HG03342 (cell line): ENCODE data around the gene THRA.
"Not testable (repeated sequence)": the region's sequence is repeated elsewhere in the genome, so short reads cannot be mapped to it uniquely, and the experiment has no call there.

Experiments
- ATAC-seq: cut with Tn5 transposase; IDR thresholded peaks from one replicate; pipeline ENCODE4 v1.9.1; 2021; ENCODE audit warnings: mild to moderate bottlenecking, moderate library complexity; ENCODE audit not compliant: unreplicated experiment

The THRA gene

GRCh38 chr17:40112191-40112711 lies 49.5 kb downstream of the THRA start:
- ATAC-seq: no peak

GRCh38 chr17:40112718-40113109 lies 49.9 kb downstream of the THRA start:
- no peak for ATAC-seq

GRCh38 chr17:40113110-40113906 lies 50.5 kb downstream of the THRA start:
- peak; percentile 65 for ATAC-seq

- no peak for ATAC-seq
These were observed 51.1 kb downstream of the THRA start for GRCh38 chr17:40113907-40114245.

- ATAC-seq: no peak
These were observed 52.3 kb downstream of the THRA start for GRCh38 chr17:40115101-40115436.

GRCh38 chr17:40121181-40122135 lies 58.7 kb downstream of the THRA start, which contains the start of gene MSL1:
Gene MSL1 (plus strand): TSS chr17:40121971. CDS start chr17:40122613, 642 bp downstream.
- ATAC-seq: peak; percentile 63

GRCh38 chr17:40122136-40122998 lies 59.6 kb downstream of the THRA start:
- peak; percentile 33 for ATAC-seq

- ATAC-seq: peak; percentile 6
These were observed 60.4 kb downstream of the THRA start for GRCh38 chr17:40122999-40123810.

GRCh38 chr17:40123811-40124114 lies 61.0 kb downstream of the THRA start:
- no peak for ATAC-seq

GRCh38 chr17:40124279-40125141 lies 61.7 kb downstream of the THRA start:
- ATAC-seq: no peak

GRCh38 chr17:40129498-40129897 lies 66.7 kb downstream of the THRA start:
- no peak for ATAC-seq

GRCh38 chr17:40130352-40131042 lies 67.7 kb downstream of the THRA start:
- ATAC-seq: no peak

GRCh38 chr17:40134184-40134583 lies 71.4 kb downstream of the THRA start:
- no peak for ATAC-seq

GRCh38 chr17:40135817-40136216 lies 73.1 kb downstream of the THRA start:
- ATAC-seq: no peak

GRCh38 chr17:40139566-40140058 lies 76.8 kb downstream of the THRA start:
- peak; percentile 19 for ATAC-seq

GRCh38 chr17:40143166-40143565 lies 80.4 kb downstream of the THRA start:
- ATAC-seq: not testable (repeated sequence)
